Testis (tissue), 3 donors: ENCODE measurements around the gene RNF224. TPM values are rescaled to one million over a fixed set of nuclear protein-coding genes. Genes with fewer than 3 reads are reported as not detected.

ENCODE experiments used
- DNase-seq: peaks from one replicate; pipeline ENCODE4 v3.0.0-alpha.2; 2019
- H3K27ac ChIP-seq, 2 donors: fragments of 200-600 bp; sonication (generic); one replicate each; pipeline ENCODE4 v1.5.1; 2019
- H3K27me3 ChIP-seq: fragments of 200-600 bp; sonication (generic); one replicate; pipeline ENCODE4 v1.5.1; 2019
- H3K36me3 ChIP-seq: fragments of 200-600 bp; sonication (generic); one replicate; pipeline ENCODE4 v1.5.1; 2017; ENCODE audit warnings: low read depth; ENCODE audit errors: missing control alignments
- H3K4me1 ChIP-seq: fragments of 200-600 bp; sonication (generic); one replicate; pipeline ENCODE4 v1.5.1; 2019
- H3K4me3 ChIP-seq, 2 donors: fragments of 200-600 bp; sonication (generic); one replicate each; pipeline ENCODE4 v1.5.1; 2017 to 2019
- H3K9me3 ChIP-seq: fragments of 200-600 bp; sonication (generic); one replicate; pipeline ENCODE4 v1.5.1; 2017
- CTCF ChIP-seq, 3 experiments: fragments of 450-650 bp in 2 of 3; fragments of 200-600 bp in 1 of 3; sonication (generic) in 1 of 3; IDR thresholded peaks; one replicate each; pipeline ENCODE4 v1.5.1; 2016 to 2019; ENCODE audit warnings: antibody characterized with exemption in 3 of 3, mild to moderate bottlenecking in 2 of 3, moderate library complexity in 1 of 3
- POLR2A ChIP-seq: fragments of 450-650 bp; IDR thresholded peaks from one replicate; pipeline ENCODE4 v1.6.1; 2017; ENCODE audit warnings: antibody characterized with exemption, mild to moderate bottlenecking, moderate library complexity
- WGBS, 2 donors: methylation state at CpG; one replicate each; pipeline ENCODE4 v1.1.5; 2018; 5-methylcytosine and 5-hydroxymethylcytosine counted together
- intact Hi-C: fragments of 100-400 bp; cut with DNase I; formaldehyde crosslinking; loops from one replicate; pipeline ENCODE4 v1.15.1; 2023; ENCODE audit warnings: low total_unique reads
- polyA plus RNA-seq: library from polyadenylated mRNA; stranded (reverse); fragments of 350-450 nt; fragmentation: Illumina TruSeq; extraction: RNeasy Lipid Tissue Mini Kit (QIAGEN cat#74804); gene quantifications from one replicate; pipeline ENCODE4 v1.2.3, GENCODE V29; 2014; ENCODE audit warnings: low read depth, low replicate concordance; ENCODE audit not compliant: insufficient read depth
- total RNA-seq, 2 donors: library from RNA; depleted of rRNA; stranded (reverse); fragments of >200 nt; gene quantifications; one replicate each; pipeline ENCODE4 v1.2.3, GENCODE V29; 2016

Gene RNF224
- total and polyA plus RNA-seq, 3 donors from 2014 or later: 0.17 to 0.71 (median 0.37) TPM

GRCh38 chr9:137271696-137272076 lies 44.4 kb downstream of the RNF224 start:
- 66 to 68% methylated on average over 3 of the region's 3 CpGs for WGBS, 2 donors
- Histone ChIP-seq H3K27me3 (no peaks in the 10 kb centered on the region), H3K9me3 (no peaks in the 10 kb centered on the region), H3K4me3 (no peak overlapping the region), H3K27ac (no peak overlapping the region), H3K4me1 (peaks cover 17% of the 10 kb centered on the region), H3K36me3 (no peaks in the 10 kb centered on the region)
- TF ChIP-seq POLR2A (no peak), CTCF (IDR thresholded peaks at IDR 0.05) (no peak)
- no peak for DNase-seq
- intact Hi-C loops: no loop called here

- Histone ChIP-seq H3K27ac (no peak overlapping the region), H3K9me3 (no peaks in the 10 kb centered on the region), H3K4me3 (no peak overlapping the region), H3K27me3 (no peaks in the 10 kb centered on the region), H3K36me3 (no peaks in the 10 kb centered on the region), H3K4me1 (peaks cover 22% of the 10 kb centered on the region)
- 92 to 95% methylated on average over 9 to 36 of the region's 39 CpGs for WGBS, 2 donors
- DNase-seq: no peak
- TF ChIP-seq CTCF (IDR thresholded peaks at IDR 0.05) (no peak), POLR2A (no peak)
- intact Hi-C loops: no loop called here
Measured at GRCh38 chr9:137272241-137273094, 45.2 kb downstream of the RNF224 start.

GRCh38 chr9:137273095-137273490 lies 45.8 kb downstream of the RNF224 start:
- WGBS, 2 donors: 89 to 93% methylated on average over 9 to 13 of the region's 13 CpGs
- Histone ChIP-seq H3K27me3 (no peaks in the 10 kb centered on the region), H3K4me3 (no peak overlapping the region), H3K4me1 (peaks cover 22% of the 10 kb centered on the region), H3K9me3 (no peaks in the 10 kb centered on the region), H3K36me3 (no peaks in the 10 kb centered on the region), H3K27ac (no peak overlapping the region)
- no peak for DNase-seq
- intact Hi-C loops: no loop called here
- no peak for TF ChIP-seq CTCF (IDR thresholded peaks at IDR 0.05)
- no peak for TF ChIP-seq POLR2A

- no peaks in the 10 kb centered on the region for H3K9me3 ChIP-seq
- peaks cover 21% of the 10 kb centered on the region for H3K4me1 ChIP-seq
- intact Hi-C loops: no loop called here
- no peaks in the 10 kb centered on the region for H3K27me3 ChIP-seq
- H3K27ac ChIP-seq: no peak overlapping the region
- TF ChIP-seq CTCF (IDR thresholded peaks at IDR 0.05) (no peak), POLR2A (no peak)
- no peak overlapping the region for H3K4me3 ChIP-seq
- no peaks in the 10 kb centered on the region for H3K36me3 ChIP-seq
- DNase-seq: no peak
- 64 to 73% methylated on average over 4 to 15 of the region's 15 CpGs for WGBS, 2 donors
Measured at GRCh38 chr9:137273611-137274320, 46.5 kb downstream of the RNF224 start.
